ENCODE measurements around the gene PCARE.

Gene PCARE

GRCh38 chr2:29050591-29050990 is 23.7 kb downstream of the PCARE start:
- Histone ChIP-seq H3K9me3 (ENCODE audit: control insufficient read depth, insufficient read depth, low read depth, low read length) (no peaks in the 10 kb centered on the region), H3K4me3 (ENCODE audit: low read depth, low read length) (no peak overlapping the region), H3K4me1 (ENCODE audit: control insufficient read depth, insufficient read depth, low read length) (no peaks in the 10 kb centered on the region), H3K27ac (ENCODE audit: extremely low read depth, low read depth, low read length) (no peak overlapping the region), H3K36me3 (ENCODE audit: control insufficient read depth in 2 of 2, insufficient read depth in 1 of 2, low read length in 2 of 2) (no peaks in the 10 kb centered on the region)
- POLR2A ChIA-PET = no interaction called here
- CTCF ChIA-PET = no interaction called here
- TF ChIP-seq ZEB2 (tag by site-specific recombination; IDR thresholded peaks at IDR 0.05) (no peak), ZNF157 (tag by site-specific recombination; IDR thresholded peaks at IDR 0.05) (no peak), SP3 (tag by site-specific recombination; IDR thresholded peaks at IDR 0.05) (no peak), ZNF544 (tag by site-specific recombination; IDR thresholded peaks at IDR 0.05) (no peak), ZNF266 (tag by site-specific recombination; IDR thresholded peaks at IDR 0.05; ENCODE audit: low read depth) (no peak), ZNF843 (tag by site-specific recombination; IDR thresholded peaks at IDR 0.05) (no peak), ZFHX2 (tag by site-specific recombination; conservative IDR thresholded peaks at IDR 0.05) (no peak), ZBTB21 (tag by site-specific recombination; IDR thresholded peaks at IDR 0.05) (no peak), ZNF629 (tag by site-specific recombination; IDR thresholded peaks at IDR 0.05) (no peak), ZNF561 (tag by site-specific recombination; IDR thresholded peaks at IDR 0.05; ENCODE audit: borderline replicate concordance) (no peak), PATZ1 (tag by site-specific recombination; IDR thresholded peaks at IDR 0.05) (no peak), ZNF513 (tag by site-specific recombination; IDR thresholded peaks at IDR 0.05) (no peak), OSR2 (tag by site-specific recombination; IDR thresholded peaks at IDR 0.05) (no peak), ZBTB26 (tag by site-specific recombination; optimal IDR thresholded peaks at IDR 0.05) (no peak), RBAK (tag by site-specific recombination; IDR thresholded peaks at IDR 0.05) (no peak), ZFP69B (tag by site-specific recombination; IDR thresholded peaks at IDR 0.05) (no peak), ZNF121 (tag by site-specific recombination; IDR thresholded peaks at IDR 0.05) (no peak), ZNF692 (tag by site-specific recombination; IDR thresholded peaks at IDR 0.05) (no peak)

- no peak overlapping the region for H3K4me3 ChIP-seq (ENCODE audit: low read depth, low read length)
- ChIA-PET CTCF (interaction anchor here (0.6 kb wide), 1 partner anchor 19 kb away, joined by 3 read pairs; no protein-coding TSS in a partner anchor), POLR2A (no interaction called here)
- no peak overlapping the region for H3K27ac ChIP-seq (ENCODE audit: extremely low read depth, low read depth, low read length)
- H3K36me3 ChIP-seq (ENCODE audit: control insufficient read depth in 2 of 2, insufficient read depth in 1 of 2, low read length in 2 of 2) = no peaks in the 10 kb centered on the region
- H3K4me1 ChIP-seq (ENCODE audit: control insufficient read depth, insufficient read depth, low read length) = no peaks in the 10 kb centered on the region
- H3K9me3 ChIP-seq (ENCODE audit: control insufficient read depth, insufficient read depth, low read depth, low read length) = no peaks in the 10 kb centered on the region
- TF ChIP-seq KLF16 (tag by site-specific recombination; IDR thresholded peaks at IDR 0.05) (no peak), ZNF221 (tag by site-specific recombination; IDR thresholded peaks at IDR 0.05; ENCODE audit: borderline replicate concordance) (no peak), AEBP2 (tag by site-specific recombination; IDR thresholded peaks at IDR 0.05; ENCODE audit: borderline replicate concordance) (no peak), YY2 (tag by site-specific recombination; IDR thresholded peaks at IDR 0.05) (no peak), ZNF639 (tag by site-specific recombination; IDR thresholded peaks at IDR 0.05) (no peak), PRDM4 (tag by site-specific recombination; IDR thresholded peaks at IDR 0.05) (no peak), ZBTB21 (tag by site-specific recombination; IDR thresholded peaks at IDR 0.05) (no peak)
Observed at GRCh38 chr2:29047083-29047845, 27.1 kb downstream of the PCARE start.

All from HEK293 (cell line).